ENCODE results near the gene RRM1. TPM values are rescaled to one million over a fixed set of nuclear protein-coding genes. Genes with fewer than 3 reads are reported as not detected.
"Not testable (repeated sequence)": the region's sequence is repeated elsewhere in the genome, so short reads cannot be mapped to it uniquely, and the experiment has no call there.

Gene RRM1
- total RNA-seq, result 100 to 1,000 TPM; 177 to 236 TPM

DNA sequence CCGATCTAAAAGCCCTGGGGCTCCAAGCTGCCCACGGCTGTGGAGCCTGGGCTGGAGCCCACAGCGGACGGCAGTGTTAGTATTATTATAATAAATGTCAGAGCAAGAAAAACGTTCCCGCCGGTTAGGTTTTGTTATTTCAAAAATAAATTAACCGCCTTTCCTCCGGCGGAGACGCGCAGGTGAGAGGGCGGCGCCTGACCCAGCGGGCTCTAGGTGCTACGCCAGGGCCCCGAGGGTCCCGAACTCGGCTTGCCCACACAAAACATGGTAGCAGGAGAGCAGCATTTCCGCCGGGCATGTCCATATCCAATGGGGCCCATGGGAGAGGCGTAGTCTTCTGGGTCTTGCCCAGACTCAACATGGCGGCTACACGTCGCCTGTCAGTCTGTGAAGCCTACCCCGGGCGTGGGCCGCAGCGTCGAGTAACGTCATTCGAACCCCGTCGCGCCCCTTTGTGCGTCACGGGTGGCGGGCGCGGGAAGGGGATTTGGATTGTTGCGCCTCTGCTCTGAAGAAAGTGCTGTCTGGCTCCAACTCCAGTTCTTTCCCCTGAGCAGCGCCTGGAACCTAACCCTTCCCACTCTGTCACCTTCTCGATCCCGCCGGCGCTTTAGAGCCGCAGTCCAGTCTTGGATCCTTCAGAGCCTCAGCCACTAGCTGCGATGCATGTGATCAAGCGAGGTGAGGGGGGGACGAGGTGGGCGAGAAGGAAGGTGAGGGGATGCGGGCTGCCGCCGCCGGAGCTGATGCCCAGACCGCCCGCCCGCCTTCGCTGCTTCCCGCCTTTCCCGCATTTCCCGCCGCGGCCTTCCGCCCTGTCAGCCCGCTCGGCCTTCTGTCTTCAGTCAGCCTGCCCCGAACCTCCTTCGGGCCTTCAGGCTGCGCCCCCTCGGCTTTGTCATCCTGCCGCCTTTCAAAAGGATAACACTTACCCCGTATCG lies at the start of gene RRM1:
TSS of gene RRM1 (plus strand) at position 452 of the 944 bp plus-strand sequence. CDS start at position 666, 214 bp downstream.
- peaks cover 62% of the 10 kb centered on the region for H3K36me3 Mint-ChIP-seq (ENCODE audit: low read depth)
- peak within 1 kb of the TSS; percentile 99 for H3K27ac Mint-ChIP-seq
- DNase-seq, result peak; percentile 94
- H3K4me3 Mint-ChIP-seq, result peak within 1 kb of the TSS; percentile 98
- H3K27me3 Mint-ChIP-seq, result no peaks in the 10 kb centered on the region
- no peaks in the 10 kb centered on the region for H3K9me3 Mint-ChIP-seq
- H3K4me1 Mint-ChIP-seq, result peaks cover 83% of the 10 kb centered on the region
- CTCF ChIA-PET, result interaction anchor here (0.9 to 2.7 kb wide), 4 partner anchors 9 to 240 kb away, joined by 3 to 8 read pairs (median 4); partner anchors contain the start of gene STIM1
- POLR2A ChIA-PET, result no interaction called here

DNA sequence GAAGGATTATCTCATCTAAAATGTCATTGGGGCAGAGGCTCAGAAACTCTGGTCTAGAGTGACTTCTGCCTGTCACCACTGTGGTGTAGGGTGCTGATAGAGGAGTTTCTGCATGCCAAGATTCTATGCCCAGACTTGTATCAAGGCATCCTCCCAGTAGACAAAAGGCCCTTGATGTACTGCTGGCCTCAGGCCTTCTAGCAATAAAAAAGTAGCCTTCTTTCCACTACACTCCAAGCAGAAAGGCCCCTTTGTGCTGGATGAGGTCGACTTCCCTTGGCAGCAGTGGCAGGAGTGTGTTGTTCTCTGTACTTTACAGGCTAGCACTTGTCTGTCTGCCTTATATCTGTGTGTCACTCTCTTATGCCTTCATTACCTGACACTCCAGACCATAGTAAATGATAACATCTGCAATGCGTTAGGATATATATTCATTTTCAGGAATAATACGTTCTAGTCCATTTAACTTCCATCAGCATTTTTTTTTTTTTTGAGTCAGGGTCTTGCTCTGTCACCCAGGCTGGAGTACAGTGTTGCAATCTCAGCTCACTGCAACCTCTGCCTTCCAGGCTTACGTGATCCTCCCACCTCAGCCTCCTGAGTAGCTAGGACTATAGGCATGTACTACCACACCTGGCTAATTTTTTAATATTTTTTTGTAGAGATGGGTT lies 49.5 kb upstream of the RRM1 start:
- CTCF ChIA-PET, result interaction anchor here (0.7 to 1.5 kb wide), 2 partner anchors 13 to 18 kb away, joined by 3 read pairs; no protein-coding TSS in a partner anchor
- H3K4me3 Mint-ChIP-seq, result no peak overlapping the region
- peaks cover 27% of the 10 kb centered on the region for H3K36me3 Mint-ChIP-seq (ENCODE audit: low read depth)
- POLR2A ChIA-PET, result no interaction called here
- H3K9me3 Mint-ChIP-seq, result peaks cover 2% of the 10 kb centered on the region
- peaks cover 11% of the 10 kb centered on the region for H3K4me1 Mint-ChIP-seq
- no peaks in the 10 kb centered on the region for H3K27me3 Mint-ChIP-seq
- no peak for DNase-seq
- peak overlapping the region; percentile 44 for H3K27ac Mint-ChIP-seq

DNA sequence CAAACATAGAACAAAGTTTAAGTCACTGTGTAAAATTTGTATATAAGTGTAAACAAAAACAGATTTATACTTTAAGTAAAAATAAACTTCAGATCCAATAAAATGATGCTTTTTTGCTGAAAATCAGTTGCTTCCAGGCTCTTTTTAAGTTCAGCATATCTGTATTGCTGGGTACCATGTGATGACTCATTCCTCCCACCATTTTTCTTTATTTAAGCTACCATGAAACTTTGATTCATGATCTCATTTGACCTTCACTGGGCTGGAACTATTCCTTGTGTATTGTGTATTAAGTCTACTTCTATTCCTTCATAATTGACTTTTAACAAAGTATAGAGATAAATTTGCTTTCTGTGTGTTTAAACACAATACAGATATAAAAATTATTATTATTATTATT lies 46.3 kb upstream of the RRM1 start:
- no peak overlapping the region for H3K27ac Mint-ChIP-seq
- no peak for DNase-seq
- ChIA-PET POLR2A (no interaction called here), CTCF (interaction anchor here (1.7 to 2.3 kb wide), 2 partner anchors 11 to 25 kb away, joined by 5 to 6 read pairs; no protein-coding TSS in a partner anchor)
- peaks cover 44% of the 10 kb centered on the region for H3K36me3 Mint-ChIP-seq (ENCODE audit: low read depth)
- peaks cover 8% of the 10 kb centered on the region for H3K4me1 Mint-ChIP-seq
- H3K27me3 Mint-ChIP-seq, result no peaks in the 10 kb centered on the region
- H3K9me3 Mint-ChIP-seq, result peaks cover 3% of the 10 kb centered on the region
- H3K4me3 Mint-ChIP-seq, result no peak overlapping the region

DNA sequence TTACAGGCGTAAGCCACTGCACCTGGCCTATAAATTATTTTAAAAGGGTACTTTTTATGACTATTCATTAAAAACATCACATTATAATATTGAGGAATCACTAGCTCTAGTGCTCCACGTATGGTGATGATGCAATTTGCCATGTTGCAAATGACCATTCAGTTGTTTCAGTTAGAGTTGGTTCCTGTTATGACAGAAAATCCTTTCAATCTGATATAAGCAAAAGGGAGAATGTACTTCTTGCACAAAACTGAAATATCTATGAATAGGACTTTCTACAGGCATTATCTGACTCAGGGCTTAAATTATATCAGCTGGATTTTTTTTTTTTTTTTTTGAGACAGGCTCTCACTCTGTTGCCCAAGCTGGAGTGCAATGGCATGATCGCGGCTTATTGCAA lies 45.6 kb upstream of the RRM1 start:
- Mint-ChIP-seq H3K27me3 (no peaks in the 10 kb centered on the region), H3K36me3 (ENCODE audit: low read depth) (peaks cover 45% of the 10 kb centered on the region), H3K9me3 (peaks cover 3% of the 10 kb centered on the region), H3K4me3 (no peak overlapping the region), H3K4me1 (peaks cover 6% of the 10 kb centered on the region), H3K27ac (no peak overlapping the region)
- CTCF ChIA-PET, result interaction anchor here (0.6 to 2.3 kb wide), 4 partner anchors 10 to 193 kb away, joined by 3 to 6 read pairs (median 5); partner anchors contain the start of gene STIM1
- POLR2A ChIA-PET, result interaction anchor here (0.6 kb wide), 1 partner anchor 10 kb away, joined by 6 read pairs; no protein-coding TSS in a partner anchor
- no peak for DNase-seq

DNA sequence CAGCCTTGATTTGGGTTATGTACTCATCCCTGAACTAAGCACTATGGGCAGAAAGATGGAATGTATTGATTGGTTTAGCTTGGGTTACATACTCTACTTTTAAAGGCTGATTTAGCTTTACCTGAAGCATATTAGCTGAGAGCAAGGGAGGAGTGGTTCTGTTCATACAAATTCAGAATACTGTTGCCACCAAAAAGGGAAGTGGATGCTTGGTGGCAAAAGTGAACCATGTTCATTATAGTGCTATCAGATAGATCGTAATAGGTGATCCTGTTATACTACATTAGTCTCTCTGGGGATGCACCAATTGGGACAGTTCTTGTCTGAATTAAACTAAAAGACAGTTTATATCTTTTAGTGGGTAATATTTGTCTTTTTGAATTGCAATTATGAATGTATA lies 44.5 kb upstream of the RRM1 start:
- peaks cover 4% of the 10 kb centered on the region for H3K4me1 Mint-ChIP-seq
- ChIA-PET POLR2A (no interaction called here), CTCF (interaction anchor here (0.6 to 2.3 kb wide), 4 partner anchors 9 to 195 kb away, joined by 3 to 6 read pairs (median 4); partner anchors contain the start of gene STIM1)
- H3K27me3 Mint-ChIP-seq, result no peaks in the 10 kb centered on the region
- no peak overlapping the region for H3K27ac Mint-ChIP-seq
- no peak overlapping the region for H3K4me3 Mint-ChIP-seq
- H3K9me3 Mint-ChIP-seq, result peaks cover 3% of the 10 kb centered on the region
- H3K36me3 Mint-ChIP-seq (ENCODE audit: low read depth), result peaks cover 46% of the 10 kb centered on the region
- no peak for DNase-seq

DNA sequence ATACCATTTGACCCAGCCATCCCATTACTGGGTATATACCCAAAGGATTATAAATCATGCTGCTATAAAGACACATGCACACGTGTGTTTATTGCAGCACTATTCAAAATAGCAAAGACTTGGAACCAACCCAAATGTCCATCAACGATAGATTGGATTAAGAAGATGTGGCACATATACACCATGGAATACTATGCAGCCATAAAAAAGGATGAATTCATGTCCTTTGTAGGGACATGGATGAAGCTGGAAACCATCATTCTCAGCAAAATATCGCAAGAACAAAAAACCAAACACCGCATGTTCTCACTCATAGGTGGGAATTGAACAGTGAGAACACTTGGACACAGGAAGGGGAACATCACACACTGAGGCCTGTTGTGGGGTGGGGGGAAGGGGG lies 41.4 kb upstream of the RRM1 start:
- H3K27me3 Mint-ChIP-seq, H3K27ac Mint-ChIP-seq, H3K4me3 Mint-ChIP-seq, H3K9me3 Mint-ChIP-seq, DNase-seq, POLR2A ChIA-PET, CTCF ChIA-PET: not testable (repeated sequence)
- Mint-ChIP-seq H3K4me1 (peaks cover 15% of the 10 kb centered on the region), H3K36me3 (ENCODE audit: low read depth) (peaks cover 61% of the 10 kb centered on the region)

DNA sequence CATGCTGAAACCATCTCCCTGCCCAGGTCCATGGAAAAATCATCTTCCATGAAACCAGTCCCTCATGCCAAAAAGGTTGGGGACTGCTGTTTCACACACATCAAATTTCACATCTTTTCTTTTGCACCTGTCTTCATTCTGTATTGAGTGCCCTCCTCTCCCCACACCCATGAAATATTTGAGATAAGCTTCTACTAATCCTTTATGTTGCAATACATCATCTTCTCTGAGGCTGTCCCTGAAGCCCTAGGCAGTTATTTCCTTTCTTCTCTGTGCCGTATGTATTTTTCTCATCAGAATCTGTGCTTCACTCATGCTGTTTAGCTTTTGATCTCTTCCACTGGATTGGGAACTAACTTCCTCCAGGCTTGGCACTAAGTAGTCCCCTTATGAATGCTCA lies 40.0 kb upstream of the RRM1 start:
- POLR2A ChIA-PET, result no interaction called here
- no peaks in the 10 kb centered on the region for H3K27me3 Mint-ChIP-seq
- CTCF ChIA-PET, result interaction anchor here (1.3 to 2.1 kb wide), 2 partner anchors 8 to 25 kb away, joined by 3 to 6 read pairs; no protein-coding TSS in a partner anchor

DNA sequence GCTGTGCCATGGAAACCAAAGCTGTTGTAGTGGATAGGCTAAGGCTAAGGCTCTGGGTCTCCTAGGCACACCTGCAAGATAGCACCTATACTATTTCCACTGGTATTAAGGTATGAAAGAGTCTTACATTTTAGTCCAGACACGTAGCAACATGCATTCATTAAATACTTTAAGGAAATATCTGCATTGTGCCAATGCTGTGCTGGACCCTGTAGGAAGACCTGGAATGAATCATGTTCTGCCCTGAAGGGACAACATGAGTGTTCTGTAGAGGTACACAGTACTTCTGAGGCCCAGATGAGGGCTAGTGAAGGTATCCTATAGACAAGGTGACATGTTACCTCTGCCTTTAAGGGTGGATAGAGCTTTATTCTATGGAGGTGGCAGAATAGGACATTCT lies 35.2 kb upstream of the RRM1 start:
- Mint-ChIP-seq H3K4me3 (no peak overlapping the region), H3K4me1 (peaks cover 31% of the 10 kb centered on the region), H3K27me3 (no peaks in the 10 kb centered on the region), H3K36me3 (ENCODE audit: low read depth) (peaks cover 71% of the 10 kb centered on the region), H3K9me3 (no peaks in the 10 kb centered on the region), H3K27ac (no peak overlapping the region)
- DNase-seq, result no peak
- ChIA-PET CTCF (interaction anchor here (0.8 to 2.2 kb wide), 8 partner anchors 10 to 210 kb away, joined by 3 to 11 read pairs (median 7); partner anchors contain the start of gene STIM1), POLR2A (interaction anchor here (0.6 kb wide), 1 partner anchor 11 kb away, joined by 6 read pairs; no protein-coding TSS in a partner anchor)

More for the DNA sequence above, 40.0 kb upstream of the RRM1 start:
- no peak for DNase-seq
- Mint-ChIP-seq H3K9me3 (peaks cover 3% of the 10 kb centered on the region), H3K27ac (no peak overlapping the region), H3K36me3 (ENCODE audit: low read depth) (peaks cover 68% of the 10 kb centered on the region), H3K4me1 (peaks cover 20% of the 10 kb centered on the region), H3K4me3 (no peak overlapping the region)

DNA sequence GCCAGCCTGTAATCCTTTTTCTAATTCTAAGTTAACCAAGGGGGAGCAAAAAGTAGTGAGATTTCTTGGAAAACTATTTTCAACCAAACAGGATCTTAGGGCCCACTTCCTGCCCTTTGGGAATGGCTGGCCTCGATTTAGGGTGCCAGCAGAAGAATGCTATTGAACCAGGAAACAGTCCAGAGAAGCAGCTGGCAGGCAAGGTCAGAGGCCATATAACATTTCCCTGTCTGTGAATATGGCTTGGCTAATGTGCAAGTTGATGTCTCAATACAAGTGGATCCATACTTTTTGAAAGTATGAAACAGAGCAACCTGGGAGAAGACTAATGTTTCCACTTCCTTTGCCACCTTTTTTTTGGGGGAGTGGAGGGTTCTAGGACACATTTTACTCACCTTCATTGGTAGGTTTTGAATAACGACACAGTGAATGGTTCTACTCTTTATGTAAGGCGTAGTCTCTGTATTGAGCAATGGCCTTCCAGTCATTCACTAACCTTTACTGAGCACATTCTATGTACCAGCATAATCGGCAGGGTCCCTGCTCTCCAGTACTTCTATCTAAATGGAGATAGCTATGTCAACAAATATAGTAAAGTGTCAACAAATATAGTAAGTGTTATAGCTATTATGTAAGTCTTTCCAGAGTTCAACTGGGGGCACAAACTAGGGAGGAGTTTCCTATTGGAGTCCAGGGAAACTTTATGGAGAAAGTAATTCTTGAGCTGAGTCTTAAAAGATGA lies 34.2 kb upstream of the RRM1 start:
- Mint-ChIP-seq H3K27ac (no peak overlapping the region), H3K27me3 (no peaks in the 10 kb centered on the region), H3K4me3 (no peak overlapping the region), H3K4me1 (peaks cover 37% of the 10 kb centered on the region), H3K9me3 (no peaks in the 10 kb centered on the region), H3K36me3 (ENCODE audit: low read depth) (peaks cover 72% of the 10 kb centered on the region)
- ChIA-PET POLR2A (no interaction called here), CTCF (interaction anchor here (1.0 to 2.2 kb wide), 5 partner anchors 10 to 219 kb away, joined by 3 to 11 read pairs (median 4); partner anchors contain the start of gene STIM1)
- no peak for DNase-seq

DNA sequence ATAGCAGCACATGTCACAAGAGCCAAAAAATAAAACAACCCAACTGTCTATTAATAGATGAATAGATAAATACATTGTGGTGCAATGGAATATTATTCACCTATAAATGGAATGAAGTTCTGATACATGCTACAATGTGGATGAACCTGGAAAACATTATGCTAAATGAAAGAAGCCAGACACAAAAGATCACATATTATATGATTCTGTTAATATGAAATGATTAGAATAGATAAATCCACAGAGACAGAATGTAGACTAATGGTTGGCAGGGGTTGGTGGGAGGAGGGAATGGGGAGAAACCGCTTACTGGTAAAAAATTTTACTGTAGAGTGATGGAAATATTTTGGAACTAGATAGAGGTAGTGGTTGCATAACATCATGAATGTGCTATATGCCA lies 32.9 kb upstream of the RRM1 start:
- POLR2A ChIA-PET, result no interaction called here
- Mint-ChIP-seq H3K36me3 (ENCODE audit: low read depth) (peaks cover 69% of the 10 kb centered on the region), H3K4me1 (peaks cover 42% of the 10 kb centered on the region), H3K9me3 (no peaks in the 10 kb centered on the region), H3K4me3 (no peak overlapping the region), H3K27me3 (no peaks in the 10 kb centered on the region), H3K27ac (no peak overlapping the region)
- DNase-seq, result no peak
- CTCF ChIA-PET, result interaction anchor here (1.5 to 2.2 kb wide), 3 partner anchors 8 to 220 kb away, joined by 4 to 11 read pairs (median 4); partner anchors contain the start of gene STIM1

DNA sequence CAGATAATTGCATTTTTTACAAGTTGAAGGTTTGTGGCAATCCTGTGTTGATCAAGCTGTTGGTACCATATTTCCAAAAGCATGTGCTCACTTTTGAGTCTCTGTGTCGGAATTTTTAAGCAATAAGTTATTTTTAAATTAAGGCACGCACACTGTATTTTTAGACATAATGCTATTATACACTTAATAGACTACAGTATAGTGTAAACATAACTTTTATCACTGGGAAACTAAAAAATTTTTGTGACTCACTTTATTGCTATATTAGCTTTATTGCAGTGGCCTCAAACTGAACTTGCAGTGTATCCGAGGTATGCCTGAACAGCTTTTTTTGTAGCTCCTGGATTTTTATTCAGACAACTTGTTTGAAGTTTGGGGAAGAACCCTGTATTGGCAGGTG lies 31.3 kb upstream of the RRM1 start:
- Mint-ChIP-seq H3K4me3 (no peak overlapping the region), H3K36me3 (ENCODE audit: low read depth) (peaks cover 67% of the 10 kb centered on the region), H3K9me3 (no peaks in the 10 kb centered on the region), H3K4me1 (peaks cover 44% of the 10 kb centered on the region), H3K27ac (no peak overlapping the region), H3K27me3 (no peaks in the 10 kb centered on the region)
- DNase-seq, result no peak
- ChIA-PET CTCF (interaction anchor here (1.0 to 13.0 kb wide), 5 partner anchors 9 to 222 kb away, joined by 3 to 214 read pairs (median 12); partner anchors contain the start of genes RHOG and STIM1), POLR2A (no interaction called here)

Data from activated CD4-positive, alpha-beta T cell treated with anti-CD3 and anti-CD28 coated beads, Interleukin-2, amount 10 ng/mL, durations not matched to agents 7 days and 5 days (primary cell).